HCT116 (cell line): ENCODE measurements around the gene EN2. TPM values are rescaled to one million over a fixed set of nuclear protein-coding genes. Genes with fewer than 3 reads are reported as not detected.

Source experiments
- ATAC-seq: fragments of 200-7000 bp; cut with Tn5 transposase; 2 replicates; pipeline ENCODE4 v1.9.1; 2020; ENCODE audit warnings: mild to moderate bottlenecking, moderate library complexity
- BruUV-seq: library from RNA; stranded (reverse); fragments of 400-500 nt; replicated peaks from 2 replicates; lab custom pipeline; 2021; lab: Mats Ljungman, UMichigan
- CTCF ChIA-PET: fragments of 300-600 bp; sonication (Branson Sonifier 250); formaldehyde crosslinking; loops from one replicate; lab custom pipeline; 2021; ENCODE audit warnings: antibody characterized with exemption; lab: Charles Lee
- POLR2A ChIA-PET: fragments of 300-600, 350-600 bp; sonication (Branson Sonifier 250); formaldehyde crosslinking; loops from one replicate; lab custom pipeline; 2021; ENCODE audit warnings: antibody characterized with exemption; lab: Charles Lee
- RAD21 ChIA-PET, 2 experiments: fragments of 300-600 bp; sonication (Branson Sonifier 250); formaldehyde crosslinking; loops; one replicate each; lab custom pipeline; 2023; ENCODE audit warnings: low total read pairs in 2 of 2; ENCODE audit not compliant: uncharacterized antibody in 2 of 2, unreplicated experiment in 2 of 2, low non-redundant PET in 1 of 2; lab: Charles Lee
- DNase-seq: peaks from one replicate; pipeline ENCODE4 v3.0.0-alpha.2; 2010; ENCODE audit warnings: low read depth, low spot score
- H2AFZ ChIP-seq: fragments of 200-600 bp; shearing (Covaris generic), sonication (generic); 2 replicates; pipeline ENCODE4 v1.6.1; 2017; ENCODE audit warnings: low read depth, mixed run types, mixed read lengths, antibody characterized with exemption, low read length; ENCODE audit not compliant: poor library complexity, severe bottlenecking
- H3K27ac ChIP-seq: 2 replicates; pipeline ENCODE4 v1.5.1; 2012; ENCODE audit warnings: low read depth, low read length
- H3K27me3 ChIP-seq: fragments of 200-600 bp; sonication (generic); 2 replicates; pipeline ENCODE4 v1.6.1; 2016; ENCODE audit warnings: mixed run types, low read length, mixed read lengths; ENCODE audit not compliant: insufficient read depth
- H3K36me3 ChIP-seq, 2 experiments: fragments of 200-500 bp in 1 of 2; fragments of 200-600 bp in 1 of 2; sonication (Bioruptor generic) in 1 of 2; sonication (generic) in 1 of 2; 2 replicates each; pipeline versions ENCODE4 v1.5.1 to v1.6.1; 2014 to 2016; ENCODE audit warnings: low read length in 2 of 2, inconsistent platforms in 1 of 2, mixed read lengths in 1 of 2, mixed run types in 1 of 2; ENCODE audit not compliant: insufficient read depth in 2 of 2, control insufficient read depth in 1 of 2
- H3K4me1 ChIP-seq, 2 experiments: fragments of 200-600 bp in 1 of 2; sonication (generic) in 1 of 2; 2 replicates each; pipeline versions ENCODE4 v1.5.1 to v1.6.1; 2012 to 2017; ENCODE audit warnings: low read length in 2 of 2, inconsistent platforms in 1 of 2, mild to moderate bottlenecking in 1 of 2, mixed read lengths in 1 of 2, mixed run types in 1 of 2, moderate library complexity in 1 of 2; ENCODE audit not compliant: insufficient read depth in 2 of 2, control insufficient read depth in 1 of 2
- H3K4me2 ChIP-seq: fragments of 200-600 bp; sonication (generic); 2 replicates; pipeline ENCODE4 v1.6.1; 2017; ENCODE audit warnings: mixed run types, low read length, mixed read lengths
- H3K4me3 ChIP-seq, 2 experiments: fragments of 200-600 bp in 1 of 2; sonication (generic) in 1 of 2; replicated peaks in 1 of 2; 2 replicates each; pipeline ENCODE4 v1.5.1; 2011 to 2016; ENCODE audit warnings: low read length in 2 of 2, control low read depth in 1 of 2, low read depth in 1 of 2, mild to moderate bottlenecking in 1 of 2, mixed read lengths in 1 of 2, mixed run types in 1 of 2
- H3K79me2 ChIP-seq: fragments of 200-600 bp; sonication (generic); 2 replicates; pipeline ENCODE4 v1.6.1; 2017; ENCODE audit warnings: mild to moderate bottlenecking, mixed run types, low read length, moderate library complexity, mixed read lengths; ENCODE audit not compliant: insufficient read depth
- H3K9ac ChIP-seq: fragments of 200-600 bp; sonication (generic); 2 replicates; pipeline ENCODE4 v1.6.1; 2016; ENCODE audit warnings: low read length, mixed read lengths
- H3K9me2 ChIP-seq: fragments of 200-600 bp; sonication (generic), shearing (Covaris generic); 2 replicates; pipeline ENCODE4 v1.6.1; 2017; ENCODE audit warnings: mixed run types, mild to moderate bottlenecking, moderate library complexity; ENCODE audit not compliant: insufficient read depth
- H3K9me3 ChIP-seq, 2 experiments: fragments of 200-500 bp in 1 of 2; fragments of 200-600 bp in 1 of 2; sonication (Bioruptor generic) in 1 of 2; sonication (generic) in 1 of 2; 2 replicates each; pipeline ENCODE4 v1.6.1; 2014 to 2017; ENCODE audit warnings: low read length in 2 of 2, mixed read lengths in 2 of 2, inconsistent platforms in 1 of 2, low read depth in 1 of 2, mild to moderate bottlenecking in 1 of 2, mixed run types in 1 of 2, moderate library complexity in 1 of 2; ENCODE audit not compliant: control insufficient read depth in 1 of 2, insufficient read depth in 1 of 2
- H4K20me1 ChIP-seq: fragments of 200-600 bp; sonication (generic), shearing (Covaris generic); 2 replicates; pipeline ENCODE4 v1.6.1; 2017; ENCODE audit warnings: mixed run types, mild to moderate bottlenecking, moderate library complexity; ENCODE audit not compliant: insufficient read depth
- CBX3 ChIP-seq: IDR thresholded peaks from 2 replicates; pipeline ENCODE4 v1.6.1; 2012; ENCODE audit warnings: low read depth
- CEBPB ChIP-seq: IDR thresholded peaks from 2 replicates; pipeline ENCODE4 v1.6.1; 2012; ENCODE audit warnings: low read depth
- EGR1 ChIP-seq: IDR thresholded peaks from 2 replicates; pipeline ENCODE4 v1.6.1; 2012; ENCODE audit warnings: low read depth
- EZH2 ChIP-seq: fragments of 200-600 bp; sonication (generic); IDR thresholded peaks from 2 replicates; pipeline ENCODE4 v1.6.1; 2017; ENCODE audit warnings: antibody characterized with exemption, mixed run types
- EZH2phosphoT487 ChIP-seq: fragments of 200-600 bp; IDR thresholded peaks from 2 replicates; pipeline ENCODE4 v1.6.1; 2018; ENCODE audit warnings: antibody characterized with exemption, borderline replicate concordance
- FOSL1 ChIP-seq: IDR thresholded peaks from 2 replicates; pipeline ENCODE4 v1.6.1; 2012; ENCODE audit warnings: low read depth
- JUND ChIP-seq: IDR thresholded peaks from 2 replicates; pipeline ENCODE4 v1.6.1; 2012
- POLR2A ChIP-seq: IDR thresholded peaks from 2 replicates; pipeline ENCODE4 v1.7.0; 2011; ENCODE audit warnings: borderline replicate concordance; ENCODE audit not compliant: insufficient read depth, insufficient read length; ENCODE audit errors: extremely low read depth
- POLR2AphosphoS5 ChIP-seq: IDR thresholded peaks from 2 replicates; pipeline ENCODE4 v1.6.1; 2011; ENCODE audit warnings: mild to moderate bottlenecking, low read depth, low read length, moderate library complexity
- RAD21 ChIP-seq: IDR thresholded peaks from 2 replicates; pipeline ENCODE4 v1.6.1; 2012; ENCODE audit warnings: low read depth, mild to moderate bottlenecking
- SIN3A ChIP-seq: IDR thresholded peaks from 2 replicates; pipeline ENCODE4 v1.6.1; 2012; ENCODE audit warnings: low read depth
- SP1 ChIP-seq: IDR thresholded peaks from 2 replicates; pipeline ENCODE4 v1.6.1; 2012; ENCODE audit warnings: low read depth
- SRF ChIP-seq: IDR thresholded peaks from 2 replicates; pipeline ENCODE4 v1.6.1; 2012; ENCODE audit warnings: low read depth
- TCF7L2 ChIP-seq: IDR thresholded peaks from 2 replicates; pipeline ENCODE4 v1.7.0; 2011; ENCODE audit warnings: borderline replicate concordance, inconsistent platforms; ENCODE audit not compliant: insufficient read depth, insufficient read length; ENCODE audit errors: extremely low read depth
- YY1 ChIP-seq: IDR thresholded peaks from 2 replicates; pipeline ENCODE4 v1.6.1; 2011; ENCODE audit warnings: low read length, low read depth, moderate library complexity, mild to moderate bottlenecking; ENCODE audit not compliant: insufficient replicate concordance; ENCODE audit errors: extremely low read depth
- ZFX ChIP-seq: fragments of 450-650 bp; IDR thresholded peaks from 2 replicates; pipeline ENCODE4 v1.6.1; 2017
- intact Hi-C: fragments of 100-400 bp; cut with micrococcal nuclease; formaldehyde crosslinking; loops from 2 replicates; pipeline ENCODE4 v1.10.0; 2022
- total RNA-seq: library from RNA; stranded (reverse); gene quantifications from one replicate; pipeline ENCODE4 v1.2.1, GENCODE V29; 2021; ENCODE audit not compliant: unreplicated experiment
- TF ChIP-seq, protein P1 (sequence below): IDR thresholded peaks from 2 replicates; pipeline ENCODE4 v1.6.1; 2012
- TF ChIP-seq, protein P2 (sequence below): IDR thresholded peaks from 2 replicates; pipeline ENCODE4 v1.6.1; 2012
- TF ChIP-seq, protein P3 (sequence below), 3 experiments: fragments of 200-600 bp in 1 of 3; sonication (generic) in 1 of 3; IDR thresholded peaks in 2 of 3; conservative IDR thresholded peaks in 1 of 3; 2 replicates each; pipeline ENCODE4 v1.5.1; 2012 to 2017; ENCODE audit warnings: low read depth in 2 of 3, low read length in 2 of 3, antibody characterized with exemption in 1 of 3, borderline replicate concordance in 1 of 3, control low read depth in 1 of 3, mild to moderate bottlenecking in 1 of 3, mixed read lengths in 1 of 3, mixed run types in 1 of 3, moderate library complexity in 1 of 3; ENCODE audit not compliant: insufficient read depth in 1 of 3

Gene EN2
- total RNA-seq, 1 experiment from 2014 or later = 0.32 TPM

DNA sequence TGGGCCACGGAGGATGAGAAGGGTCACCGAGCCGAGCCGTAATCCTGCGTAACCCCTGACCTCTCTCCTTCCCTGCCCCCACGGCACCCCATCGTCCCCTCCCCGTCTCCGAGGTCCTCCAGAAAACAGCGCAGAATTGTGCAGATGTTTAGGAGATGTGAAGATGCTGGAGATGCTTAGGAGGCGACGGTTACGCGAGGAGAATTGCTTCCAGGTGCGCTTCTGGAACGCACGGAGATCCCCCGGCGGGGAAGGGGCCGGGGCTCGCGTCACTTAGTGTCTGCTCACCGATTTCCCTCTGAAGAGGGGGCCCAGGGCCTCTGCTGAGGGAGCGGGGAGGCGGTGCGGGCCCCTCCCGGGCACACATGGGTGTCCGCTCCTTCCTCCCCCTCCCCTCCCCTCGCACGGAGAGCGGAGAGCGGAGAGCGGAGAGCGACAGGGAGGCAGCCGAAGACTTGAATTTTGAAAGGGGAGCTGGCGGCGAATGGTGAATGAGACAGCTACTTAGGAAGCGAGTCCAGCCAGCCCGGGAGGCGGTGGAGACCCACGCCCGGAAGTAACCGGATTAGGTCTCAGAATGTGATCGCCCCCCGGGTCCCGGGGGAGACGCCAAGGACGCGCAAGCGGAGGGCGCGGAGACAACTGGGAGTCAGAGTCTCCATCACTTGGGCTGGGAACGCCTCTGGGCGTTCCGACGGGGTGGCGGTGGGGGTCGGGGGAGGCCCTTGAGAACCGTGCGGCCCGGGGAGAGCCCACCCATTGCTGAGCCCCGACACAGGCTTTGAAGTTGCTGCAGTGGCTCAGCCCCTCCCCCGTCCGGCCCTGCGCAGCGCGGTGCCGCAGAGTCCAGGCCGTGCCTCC lies 8.7 kb upstream of the EN2 start:
- Histone ChIP-seq H3K9me3 (no peaks in the 10 kb centered on the region), H3K79me2 (no peaks in the 10 kb centered on the region), H3K27ac (no peak overlapping the region), H4K20me1 (no peaks in the 10 kb centered on the region), H3K4me3 (no peak overlapping the region), H3K9me2 (no peaks in the 10 kb centered on the region), H3K4me1 (no peaks in the 10 kb centered on the region), H3K27me3 (no peaks in the 10 kb centered on the region), H3K9ac (no peak overlapping the region), H3K36me3 (no peaks in the 10 kb centered on the region), H2AFZ (no peak overlapping the region), H3K4me2 (no peak overlapping the region)
- ChIA-PET RAD21 (no interaction called here), POLR2A (no interaction called here), CTCF (no interaction called here)
- intact Hi-C loops = no loop called here
- no TSS peak for BruUV-seq
- TF ChIP-seq SRF = no peak
- no peak for TF ChIP-seq EZH2phosphoT487
- no peak for TF ChIP-seq YY1
- no peak for TF ChIP-seq RAD21
- TF ChIP-seq CEBPB = no peak
- TF ChIP-seq JUND = no peak
- no peak for TF ChIP-seq SP1
- DNase-seq (no peak), ATAC-seq (no peak)

DNA sequence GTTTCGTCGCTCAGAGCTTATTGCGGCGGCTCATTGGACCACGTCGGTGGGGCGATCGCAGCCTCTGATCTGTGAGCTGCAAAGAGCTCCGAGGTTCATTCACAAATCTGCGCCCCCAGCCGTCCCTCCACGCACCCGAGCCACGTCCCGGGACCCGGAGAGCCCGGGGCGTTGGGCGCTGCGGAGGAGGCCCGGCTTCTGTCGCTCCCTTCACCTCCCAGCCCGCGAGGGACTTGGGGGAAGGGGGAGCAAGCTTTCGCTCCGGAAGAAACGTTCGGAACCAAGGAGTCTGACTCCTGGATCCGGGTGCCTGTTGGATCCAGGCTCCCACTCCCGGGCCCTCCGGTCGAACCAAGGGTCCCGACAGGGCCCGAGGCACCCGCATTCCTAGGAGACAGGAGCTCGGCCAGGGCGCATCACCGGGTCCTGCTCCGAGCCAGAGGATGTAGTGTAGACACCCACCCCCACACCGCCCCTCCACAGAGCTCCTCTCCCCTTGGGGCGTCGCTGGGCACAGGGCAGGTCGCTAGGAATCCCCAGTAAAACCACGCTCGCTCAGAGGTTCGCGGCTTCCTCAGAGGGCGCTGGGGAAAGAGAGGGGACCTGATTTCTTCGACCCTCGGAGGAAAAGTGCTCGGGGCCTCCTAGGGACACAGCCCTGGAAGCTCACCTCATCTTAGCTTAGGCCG lies 7.9 kb upstream of the EN2 start:
- ATAC-seq = no peak
- POLR2A ChIA-PET = no interaction called here
- Histone ChIP-seq H2AFZ (no peak overlapping the region), H3K9me3 (no peaks in the 10 kb centered on the region), H3K9me2 (no peaks in the 10 kb centered on the region), H3K9ac (no peak overlapping the region), H3K27ac (no peak overlapping the region), H4K20me1 (no peaks in the 10 kb centered on the region), H3K4me3 (no peak overlapping the region), H3K4me1 (no peaks in the 10 kb centered on the region), H3K36me3 (no peaks in the 10 kb centered on the region), H3K79me2 (no peaks in the 10 kb centered on the region), H3K4me2 (no peak overlapping the region), H3K27me3 (no peaks in the 10 kb centered on the region)
- TF ChIP-seq RAD21 (no peak), SIN3A (no peak), TCF7L2 (no peak), SP1 (no peak), FOSL1 (no peak), ZFX (no peak), EZH2phosphoT487 (no peak), EZH2 (no peak), POLR2AphosphoS5 (no peak), SRF (no peak), CBX3 (no peak), EGR1 (no peak), POLR2A (no peak)
- TF ChIP-seq, protein P1, sequence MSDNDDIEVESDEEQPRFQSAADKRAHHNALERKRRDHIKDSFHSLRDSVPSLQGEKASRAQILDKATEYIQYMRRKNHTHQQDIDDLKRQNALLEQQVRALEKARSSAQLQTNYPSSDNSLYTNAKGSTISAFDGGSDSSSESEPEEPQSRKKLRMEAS = no peak
- TF ChIP-seq, protein P2, sequence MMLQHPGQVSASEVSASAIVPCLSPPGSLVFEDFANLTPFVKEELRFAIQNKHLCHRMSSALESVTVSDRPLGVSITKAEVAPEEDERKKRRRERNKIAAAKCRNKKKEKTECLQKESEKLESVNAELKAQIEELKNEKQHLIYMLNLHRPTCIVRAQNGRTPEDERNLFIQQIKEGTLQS = no peak
- TF ChIP-seq, protein P3, sequence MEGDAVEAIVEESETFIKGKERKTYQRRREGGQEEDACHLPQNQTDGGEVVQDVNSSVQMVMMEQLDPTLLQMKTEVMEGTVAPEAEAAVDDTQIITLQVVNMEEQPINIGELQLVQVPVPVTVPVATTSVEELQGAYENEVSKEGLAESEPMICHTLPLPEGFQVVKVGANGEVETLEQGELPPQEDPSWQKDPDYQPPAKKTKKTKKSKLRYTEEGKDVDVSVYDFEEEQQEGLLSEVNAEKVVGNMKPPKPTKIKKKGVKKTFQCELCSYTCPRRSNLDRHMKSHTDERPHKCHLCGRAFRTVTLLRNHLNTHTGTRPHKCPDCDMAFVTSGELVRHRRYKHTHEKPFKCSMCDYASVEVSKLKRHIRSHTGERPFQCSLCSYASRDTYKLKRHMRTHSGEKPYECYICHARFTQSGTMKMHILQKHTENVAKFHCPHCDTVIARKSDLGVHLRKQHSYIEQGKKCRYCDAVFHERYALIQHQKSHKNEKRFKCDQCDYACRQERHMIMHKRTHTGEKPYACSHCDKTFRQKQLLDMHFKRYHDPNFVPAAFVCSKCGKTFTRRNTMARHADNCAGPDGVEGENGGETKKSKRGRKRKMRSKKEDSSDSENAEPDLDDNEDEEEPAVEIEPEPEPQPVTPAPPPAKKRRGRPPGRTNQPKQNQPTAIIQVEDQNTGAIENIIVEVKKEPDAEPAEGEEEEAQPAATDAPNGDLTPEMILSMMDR (IDR thresholded peaks at IDR 0.05 in 2 of 3, conservative IDR thresholded peaks at IDR 0.05 in 1 of 3; ENCODE audit: borderline replicate concordance in 1 of 3, insufficient read depth in 1 of 3, low read depth in 2 of 3, low read length in 2 of 3) = no peak
- RAD21 ChIA-PET = no interaction called here
- intact Hi-C loops = no loop called here
- BruUV-seq = no TSS peak
- CTCF ChIA-PET = no interaction called here
- DNase-seq = no peak
